H1 (cell line): ENCODE measurements around the gene BPI. TPM values are rescaled to one million over a fixed set of nuclear protein-coding genes. Genes with fewer than 3 reads are reported as not detected.

ENCODE experiments used
- CTCF ChIA-PET: fragments of 300-600 bp; sonication (Branson Sonifier 250); formaldehyde crosslinking; loops from one replicate; lab custom pipeline; 2021; ENCODE audit not compliant: partially characterized antibody; lab: Charles Lee
- POLR2A ChIA-PET: fragments of 300-600 bp; sonication (Branson Sonifier 250); formaldehyde crosslinking; loops from one replicate; lab custom pipeline; 2021; ENCODE audit warnings: inconsistent platforms; ENCODE audit not compliant: partially characterized antibody; lab: Charles Lee
- DNase-seq, 2 experiments: peaks; one replicate each; pipeline versions ENCODE4 v3.0.0 to v3.0.0-alpha.2; 2010 to 2022; ENCODE audit warnings: low spot score in 2 of 2, low read depth in 1 of 2, mixed read lengths in 1 of 2
- FAIRE-seq: peaks from 2 replicates; lab custom pipeline; 2011; peaks lifted over from hg19 to GRCh38; lab: Jason Lieb, UNC
- H2AFZ ChIP-seq: 2 replicates; pipeline ENCODE4 v1.8.1; 2012; ENCODE audit warnings: low read length, inconsistent platforms
- H2AK5ac ChIP-seq: 2 replicates; pipeline ENCODE4 v1.6.1; 2013; ENCODE audit warnings: low read depth, low read length
- H2BK120ac ChIP-seq: replicated peaks from 2 replicates; pipeline ENCODE3; 2013; ENCODE audit warnings: low read depth, low read length, inconsistent platforms
- H2BK12ac ChIP-seq: 2 replicates; pipeline ENCODE4 v1.6.1; 2013; ENCODE audit warnings: low read depth, low read length
- H2BK15ac ChIP-seq: 2 replicates; pipeline ENCODE4 v1.6.1; 2013; ENCODE audit warnings: low read length
- H2BK20ac ChIP-seq: 2 replicates; pipeline ENCODE4 v1.6.1; 2013; ENCODE audit warnings: low read length
- H2BK5ac ChIP-seq: 2 replicates; pipeline ENCODE4 v1.6.1; 2013; ENCODE audit warnings: low read depth, low read length
- H3K14ac ChIP-seq: 2 replicates; pipeline ENCODE4 v1.6.1; 2013; ENCODE audit warnings: inconsistent platforms; ENCODE audit not compliant: insufficient read length
- H3K18ac ChIP-seq: 2 replicates; pipeline ENCODE4 v1.6.1; 2013; ENCODE audit warnings: low read length; ENCODE audit errors: extremely low read depth
- H3K23ac ChIP-seq: 2 replicates; pipeline ENCODE4 v1.6.1; 2013; ENCODE audit warnings: inconsistent platforms; ENCODE audit not compliant: insufficient read length
- H3K23me2 ChIP-seq: 2 replicates; pipeline ENCODE4 v1.6.1; 2013; ENCODE audit warnings: low read depth, low read length
- H3K27ac ChIP-seq: 2 replicates; pipeline ENCODE4 v1.6.1; 2011; ENCODE audit warnings: low read depth, low read length, inconsistent platforms
- H3K27me3 ChIP-seq, 4 experiments: replicated peaks in 1 of 4; 1 replicate in 1 of 4; 2 replicates in 3 of 4; pipeline versions ENCODE4 v1.6.1 to v1.8.1; 2011 to 2013; ENCODE audit warnings: low read length in 3 of 4, mild to moderate bottlenecking in 3 of 4, inconsistent platforms in 2 of 4, mixed read lengths in 2 of 4, moderate library complexity in 1 of 4; ENCODE audit not compliant: control insufficient read depth in 3 of 4, insufficient read depth in 3 of 4; ENCODE audit errors: extremely low read depth in 1 of 4
- H3K36me3 ChIP-seq, 4 experiments: 2 replicates each; pipeline versions ENCODE4 v1.6.1 to v1.8.1; 2011 to 2013; ENCODE audit warnings: mild to moderate bottlenecking in 4 of 4, low read length in 3 of 4, moderate library complexity in 2 of 4, control low read depth in 1 of 4, inconsistent platforms in 1 of 4; ENCODE audit not compliant: insufficient read depth in 4 of 4, control insufficient read depth in 2 of 4
- H3K4ac ChIP-seq: replicated peaks from 2 replicates; pipeline ENCODE3; 2013; ENCODE audit warnings: low read length, low read depth, mixed read lengths, inconsistent platforms; ENCODE audit not compliant: insufficient read length
- H3K4me1 ChIP-seq, 4 experiments: replicated peaks in 1 of 4; 1 replicate in 1 of 4; 2 replicates in 3 of 4; pipeline versions ENCODE4 v1.6.1 to v1.8.1; 2011 to 2013; ENCODE audit warnings: low read length in 3 of 4, inconsistent platforms in 2 of 4, mixed read lengths in 1 of 4; ENCODE audit not compliant: insufficient read depth in 4 of 4, control insufficient read depth in 3 of 4
- H3K4me2 ChIP-seq, 2 experiments: 2 replicates each; pipeline versions ENCODE4 v1.6.1 to v1.8.1; 2011 to 2013; ENCODE audit warnings: low read depth in 2 of 2, low read length in 2 of 2, control low read depth in 1 of 2, inconsistent platforms in 1 of 2, mild to moderate bottlenecking in 1 of 2; ENCODE audit not compliant: insufficient read depth in 1 of 2
- H3K4me3 ChIP-seq, 4 experiments: fragments of 200-600, 300-600 bp in 1 of 4; sonication (generic), shearing (Covaris generic), sonication (Bioruptor Twin) in 1 of 4; 2 replicates each; pipeline versions ENCODE4 v1.5.1 to v1.8.1; 2011 to 2016; ENCODE audit warnings: low read length in 4 of 4, low read depth in 3 of 4, control low read depth in 2 of 4, inconsistent platforms in 2 of 4, mild to moderate bottlenecking in 2 of 4, mixed read lengths in 1 of 4, moderate library complexity in 1 of 4; ENCODE audit not compliant: insufficient read depth in 2 of 4; ENCODE audit errors: extremely low read depth in 1 of 4
- H3K56ac ChIP-seq: replicated peaks from 2 replicates; pipeline ENCODE3; 2013; ENCODE audit warnings: low read depth, mild to moderate bottlenecking, mixed read lengths, low read length, inconsistent platforms; ENCODE audit not compliant: insufficient read length
- H3K79me1 ChIP-seq: 2 replicates; pipeline ENCODE4 v1.6.1; 2013; ENCODE audit warnings: low read depth, low read length, control low read depth
- H3K79me2 ChIP-seq, 2 experiments: 2 replicates each; pipeline versions ENCODE4 v1.6.1 to v1.8.1; 2012 to 2013; ENCODE audit warnings: low read length in 2 of 2, mild to moderate bottlenecking in 2 of 2, inconsistent platforms in 1 of 2; ENCODE audit not compliant: insufficient read depth in 2 of 2, control insufficient read depth in 1 of 2
- H3K9ac ChIP-seq, 4 experiments: replicated peaks in 1 of 4; 1 replicate in 1 of 4; 2 replicates in 3 of 4; pipeline versions ENCODE4 v1.6.1 to v1.8.1; 2011 to 2013; ENCODE audit warnings: low read depth in 3 of 4, low read length in 3 of 4, control low read depth in 2 of 4, mild to moderate bottlenecking in 2 of 4, moderate library complexity in 2 of 4, inconsistent platforms in 1 of 4; ENCODE audit errors: extremely low read depth in 1 of 4
- H3K9me3 ChIP-seq, 2 experiments: 2 replicates each; pipeline versions ENCODE4 v1.6.1 to v1.8.1; 2012 to 2013; ENCODE audit warnings: mild to moderate bottlenecking in 2 of 2, moderate library complexity in 2 of 2, control low read depth in 1 of 2, inconsistent platforms in 1 of 2, low read depth in 1 of 2, low read length in 1 of 2, mixed read lengths in 1 of 2; ENCODE audit not compliant: insufficient read depth in 2 of 2
- H4K20me1 ChIP-seq, 2 experiments: replicated peaks in 1 of 2; 2 replicates each; pipeline versions ENCODE3 to v1.8.1; 2011 to 2013; ENCODE audit warnings: inconsistent platforms in 2 of 2, low read length in 2 of 2, mild to moderate bottlenecking in 1 of 2; ENCODE audit not compliant: insufficient read depth in 2 of 2, control insufficient read depth in 1 of 2
- H4K5ac ChIP-seq: 2 replicates; pipeline ENCODE4 v1.6.1; 2013; ENCODE audit warnings: low read length, low read depth, mixed read lengths, inconsistent platforms; ENCODE audit not compliant: insufficient read length
- H4K8ac ChIP-seq: 2 replicates; pipeline ENCODE4 v1.8.0; 2013; ENCODE audit warnings: mild to moderate bottlenecking, moderate library complexity, low read length, inconsistent platforms; ENCODE audit not compliant: insufficient read depth; ENCODE audit errors: extremely low read depth
- H4K91ac ChIP-seq: replicated peaks from 2 replicates; pipeline ENCODE3; 2013; ENCODE audit warnings: low read length, mixed read lengths, inconsistent platforms; ENCODE audit not compliant: insufficient read length
- BCL11A ChIP-seq, 2 experiments: IDR thresholded peaks; one replicate each; pipeline ENCODE4 v1.6.1; 2011; ENCODE audit warnings: low read depth in 2 of 2, low read length in 2 of 2, mild to moderate bottlenecking in 2 of 2
- E2F6 ChIP-seq: IDR thresholded peaks from 2 replicates; pipeline ENCODE4 v1.6.1; 2012; ENCODE audit warnings: inconsistent platforms
- EGR1 ChIP-seq: IDR thresholded peaks from 2 replicates; pipeline ENCODE4 v1.6.1; 2011; ENCODE audit warnings: low read depth, low read length, borderline replicate concordance
- KDM1A ChIP-seq: fragments of 200-600, 300-600 bp; sonication (generic); IDR thresholded peaks from 2 replicates; pipeline ENCODE4 v1.7.1; 2016; ENCODE audit warnings: mild to moderate bottlenecking, low read length, borderline replicate concordance
- MAX ChIP-seq: IDR thresholded peaks from 2 replicates; pipeline ENCODE4 v1.6.1; 2012; ENCODE audit warnings: inconsistent platforms
- NRF1 ChIP-seq: IDR thresholded peaks from 2 replicates; pipeline ENCODE4 v1.6.1; 2011; ENCODE audit warnings: mild to moderate bottlenecking, low read depth, low read length, improper control_type of control experiment
- PHF8 ChIP-seq: fragments of 200-600 bp; sonication (generic); conservative IDR thresholded peaks from 2 replicates; pipeline ENCODE4 v1.7.1; 2012; ENCODE audit warnings: low read depth, mild to moderate bottlenecking, inconsistent platforms, low read length, moderate library complexity
- POLR2A ChIP-seq, 2 experiments: IDR thresholded peaks; 1 replicate in 1 of 2; 2 replicates in 1 of 2; pipeline ENCODE4 v1.6.1; 2011; ENCODE audit warnings: low read depth in 2 of 2, low read length in 2 of 2, mild to moderate bottlenecking in 2 of 2; ENCODE audit errors: control extremely low read depth in 1 of 2
- RFX5 ChIP-seq: IDR thresholded peaks from 2 replicates; pipeline ENCODE4 v1.6.1; 2011; ENCODE audit warnings: low read depth, low read length, improper control_type of control experiment, borderline replicate concordance
- RXRA ChIP-seq: IDR thresholded peaks from 2 replicates; pipeline ENCODE4 v1.6.1; 2011; ENCODE audit warnings: low read depth, mild to moderate bottlenecking, low read length, moderate library complexity; ENCODE audit not compliant: insufficient read depth
- SIX5 ChIP-seq: IDR thresholded peaks from 2 replicates; pipeline ENCODE4 v1.6.1; 2011; ENCODE audit warnings: mild to moderate bottlenecking, low read depth, low read length
- SP1 ChIP-seq: IDR thresholded peaks from 2 replicates; pipeline ENCODE4 v1.6.1; 2011; ENCODE audit warnings: low read depth, low read length
- SP2 ChIP-seq: IDR thresholded peaks from 2 replicates; pipeline ENCODE4 v1.6.1; 2012; ENCODE audit warnings: mild to moderate bottlenecking, low read length, inconsistent platforms
- SP4 ChIP-seq: IDR thresholded peaks from 2 replicates; pipeline ENCODE4 v1.6.1; 2012; ENCODE audit warnings: low read length, inconsistent platforms
- SUZ12 ChIP-seq: fragments of 200-600 bp; sonication (generic); IDR thresholded peaks from 2 replicates; pipeline ENCODE4 v1.6.1; 2012; ENCODE audit warnings: mild to moderate bottlenecking, inconsistent platforms, low read length, moderate library complexity, mixed read lengths
- WGBS, 2 experiments: shearing (Covaris generic) in 1 of 2; methylation state at CpG; one replicate each; pipeline versions ENCODE4 v1.1.6 to v1.1.7; 2013 to 2015; ENCODE audit warnings: low lambda C conversion rate in 2 of 2, mixed read lengths in 2 of 2, inconsistent platforms in 1 of 2, low coverage in 1 of 2, missing lambda C conversion rate in 1 of 2; ENCODE audit not compliant: insufficient replicate concordance in 2 of 2, insufficient coverage in 1 of 2, insufficient read length in 1 of 2; ENCODE audit errors: extremely low coverage in 1 of 2, missing lambda C conversion rate in 1 of 2; 5-methylcytosine and 5-hydroxymethylcytosine counted together
- polyA plus RNA-seq, 7 experiments: library from polyadenylated mRNA; depleted of rRNA in 3 of 7; stranded (reverse) in 5 of 7; unstranded in 2 of 7; fragments of >200 nt in 5 of 7; fragments of 200-250 nt in 2 of 7; gene quantifications; 1 replicate in 5 of 7; 2 replicates in 1 of 7; 4 replicates in 1 of 7; pipeline versions ENCODE4 v1.2.1 to v1.2.3, GENCODE V29; 2011 to 2013; ENCODE audit warnings: missing spikeins in 2 of 7, mixed read lengths in 2 of 7
- total RNA-seq: library from RNA; stranded (reverse); fragmentation: NEBNext Ultra II Directional; extraction: Animal tissue kit (Norgen Biotek cat#: 25700); gene quantifications from 2 replicates; pipeline ENCODE4 v1.2.1, GENCODE V29; 2021

BPI gene
- total and polyA plus RNA-seq, 2 of the 8 experiments (the other 6 are each of a cell fraction or from before 2014, with no cell fraction given) = not detected

GRCh38 chr20:38262931-38263330 is 41.0 kb upstream of the BPI start:
- ChIA-PET POLR2A (no interaction called here), CTCF (interaction anchor here (0.9 to 1.9 kb wide), 6 partner anchors 11 to 85 kb away, joined by 3 to 7 read pairs (median 4); no protein-coding TSS in a partner anchor)
- Histone ChIP-seq H2AK5ac (no peak overlapping the region), H3K56ac (no peak overlapping the region), H2BK15ac (no peak overlapping the region), H2BK120ac (no peak overlapping the region), H4K8ac (no peak overlapping the region), H3K9me3 (no peaks in the 10 kb centered on the region), H3K4me3 (no peak overlapping the region), H3K4me1 (peaks cover 0 to 5% (median 2%) of the 10 kb centered on the region in 4 experiments; a peak in 4 of 7 replicates), H2BK20ac (no peak overlapping the region), H3K79me2 (no peaks in the 10 kb centered on the region), H4K20me1 (no peaks in the 10 kb centered on the region), H4K5ac (no peak overlapping the region), H4K91ac (no peak overlapping the region), H3K14ac (no peak overlapping the region), H2BK12ac (no peak overlapping the region), H3K27me3 (peaks cover 3 to 18% (median 12%) of the 10 kb centered on the region in 4 experiments; a peak in 5 of 7 replicates), H3K23ac (no peak overlapping the region), H3K36me3 (no peaks in the 10 kb centered on the region), H2AFZ (no peak overlapping the region), H3K79me1 (no peaks in the 10 kb centered on the region), H3K18ac (no peak overlapping the region), H3K4ac (no peak overlapping the region), H2BK5ac (no peak overlapping the region), H3K23me2 (peaks cover 4% of the 10 kb centered on the region; the same call in 1 of the 2 replicates), H3K4me2 (no peak overlapping the region), H3K27ac (no peak overlapping the region), H3K9ac (no peak overlapping the region)
- no peak for DNase-seq
- no peak for FAIRE-seq
- WGBS, 2 experiments = 90% methylated on average over 6 of the region's 6 CpGs; no CpG with 5 or more reads in 1 of the 2 experiments
- TF ChIP-seq E2F6 (no peak), POLR2A (IDR thresholded peaks at IDR 0.05; ENCODE audit: control extremely low read depth in 1 of 2, low read depth in 2 of 2, low read length in 2 of 2) (no peak), EGR1 (no peak), SUZ12 (no peak), NRF1 (no peak), SP1 (no peak), MAX (no peak), RXRA (no peak), SP4 (no peak), SIX5 (no peak), PHF8 (no peak), SP2 (no peak), RFX5 (no peak), BCL11A (IDR thresholded peaks at IDR 0.05; ENCODE audit: low read depth in 2 of 2, low read length in 2 of 2) (no peak), KDM1A (no peak)
